Esophagus squamous epithelium (tissue), 4 donors: ENCODE data around the gene ALPP.

Source experiments
- CTCF ChIP-seq, 6 experiments: fragments of 450-650 bp in 4 of 6; fragments of 200-600 bp in 2 of 6; sonication (generic) in 2 of 6; IDR thresholded peaks; one replicate each; pipeline ENCODE4 v1.5.1; 2016 to 2019; ENCODE audit warnings: antibody characterized with exemption in 6 of 6, mild to moderate bottlenecking in 4 of 6, moderate library complexity in 4 of 6
- POLR2A ChIP-seq, 4 donors: fragments of 450-650 bp; IDR thresholded peaks; one replicate each; pipeline ENCODE4 v1.6.1; 2017; ENCODE audit warnings: antibody characterized with exemption in 4 of 4, mild to moderate bottlenecking in 4 of 4, moderate library complexity in 3 of 4

GRCh38 chr2:232415138-232415690 lies 36.7 kb downstream of the ALPP start:
- no peak for TF ChIP-seq CTCF (IDR thresholded peaks at IDR 0.05)
- no peak for TF ChIP-seq POLR2A (IDR thresholded peaks at IDR 0.05)
